Measurements from ENCODE around the gene MYH2. TPM values are rescaled to one million over a fixed set of nuclear protein-coding genes. Genes with fewer than 3 reads are reported as not detected.

Gene MYH2
- total RNA-seq, 1 donor from 2014 or later: not detected

- no peak overlapping the region for H3K27ac Mint-ChIP-seq
- H3K27me3 Mint-ChIP-seq: peaks cover 22% of the 10 kb centered on the region
- H3K36me3 Mint-ChIP-seq (ENCODE audit: insufficient read depth): no peaks in the 10 kb centered on the region
- TF ChIP-seq CTCF (IDR thresholded peaks at IDR 0.05; ENCODE audit: unreplicated experiment): no peak
- H3K4me1 Mint-ChIP-seq (ENCODE audit: low read depth): peaks cover 2% of the 10 kb centered on the region
- no peak overlapping the region for H3K4me3 Mint-ChIP-seq (ENCODE audit: low read depth)
- DNase-seq (ENCODE audit: low spot score, unreplicated experiment): no peak
- H3K9me3 Mint-ChIP-seq (ENCODE audit: low read depth): peaks cover 29% of the 10 kb centered on the region
Measured at GRCh38 chr17:10492004-10492403, 57.5 kb downstream of the MYH2 start.

GRCh38 chr17:10482252-10482651 is 67.2 kb downstream of the MYH2 start:
- no peak overlapping the region for H3K27ac Mint-ChIP-seq
- H3K36me3 Mint-ChIP-seq (ENCODE audit: insufficient read depth): peaks cover 1% of the 10 kb centered on the region
- H3K4me3 Mint-ChIP-seq (ENCODE audit: low read depth): no peak overlapping the region
- no peaks in the 10 kb centered on the region for H3K27me3 Mint-ChIP-seq
- no peak for DNase-seq (ENCODE audit: low spot score, unreplicated experiment)
- no peaks in the 10 kb centered on the region for H3K4me1 Mint-ChIP-seq (ENCODE audit: low read depth)
- TF ChIP-seq CTCF (IDR thresholded peaks at IDR 0.05; ENCODE audit: unreplicated experiment): no peak
- H3K9me3 Mint-ChIP-seq (ENCODE audit: low read depth): peaks cover 32% of the 10 kb centered on the region

GRCh38 chr17:10477701-10478100 is 71.8 kb downstream of the MYH2 start:
- Mint-ChIP-seq H3K4me1 (ENCODE audit: low read depth) (no peaks in the 10 kb centered on the region), H3K9me3 (ENCODE audit: low read depth) (peaks cover 4% of the 10 kb centered on the region), H3K4me3 (ENCODE audit: low read depth) (no peak overlapping the region), H3K27me3 (no peaks in the 10 kb centered on the region), H3K36me3 (ENCODE audit: insufficient read depth) (peaks cover 1% of the 10 kb centered on the region), H3K27ac (no peak overlapping the region)
- no peak for DNase-seq (ENCODE audit: low spot score, unreplicated experiment)
- TF ChIP-seq CTCF (IDR thresholded peaks at IDR 0.05; ENCODE audit: unreplicated experiment): no peak

- no peak for DNase-seq (ENCODE audit: low spot score, unreplicated experiment)
- H3K27ac Mint-ChIP-seq: no peak overlapping the region
- TF ChIP-seq CTCF (IDR thresholded peaks at IDR 0.05; ENCODE audit: unreplicated experiment): no peak
- peaks cover 4% of the 10 kb centered on the region for H3K27me3 Mint-ChIP-seq
- H3K36me3 Mint-ChIP-seq (ENCODE audit: insufficient read depth): no peaks in the 10 kb centered on the region
- no peak overlapping the region for H3K4me3 Mint-ChIP-seq (ENCODE audit: low read depth)
- no peaks in the 10 kb centered on the region for H3K9me3 Mint-ChIP-seq (ENCODE audit: low read depth)
- H3K4me1 Mint-ChIP-seq (ENCODE audit: low read depth): no peaks in the 10 kb centered on the region
Measured at GRCh38 chr17:10474536-10474935, 74.9 kb downstream of the MYH2 start.

GRCh38 chr17:10471858-10472257 is 77.6 kb downstream of the MYH2 start:
- peaks cover 12% of the 10 kb centered on the region for H3K27me3 Mint-ChIP-seq
- no peak overlapping the region for H3K4me3 Mint-ChIP-seq (ENCODE audit: low read depth)
- no peaks in the 10 kb centered on the region for H3K9me3 Mint-ChIP-seq (ENCODE audit: low read depth)
- no peak overlapping the region for H3K27ac Mint-ChIP-seq
- no peaks in the 10 kb centered on the region for H3K36me3 Mint-ChIP-seq (ENCODE audit: insufficient read depth)
- no peak for DNase-seq (ENCODE audit: low spot score, unreplicated experiment)
- TF ChIP-seq CTCF (IDR thresholded peaks at IDR 0.05; ENCODE audit: unreplicated experiment): no peak
- no peaks in the 10 kb centered on the region for H3K4me1 Mint-ChIP-seq (ENCODE audit: low read depth)

Other genes with a start within 250 kb of the MYH2 start
- gene MYH13, start 176.7 kb downstream of the MYH2 start, total RNA-seq: not detected in 2 replicates
- gene MYH8, start 127.7 kb downstream of the MYH2 start, total RNA-seq: not detected in 2 replicates
- gene MYH4, start 80.1 kb downstream of the MYH2 start, total RNA-seq: not detected in 2 replicates
- not detected in 2 replicates for gene MYH1, start 31.1 kb downstream of the MYH2 start, total RNA-seq
- gene MYH3, start 107.7 kb upstream of the MYH2 start, total RNA-seq: 4.4 and 5.6 TPM in 2 replicates
- 29.0 and 30.0 TPM in 2 replicates for gene SCO1, start 147.9 kb upstream of the MYH2 start, total RNA-seq
- 8.4 and 9.2 TPM in 2 replicates for gene ADPRM, start 147.9 kb upstream of the MYH2 start, total RNA-seq
- gene TMEM220, start 180.4 kb upstream of the MYH2 start, total RNA-seq: 3.3 and 4.4 TPM in 2 replicates